GM19324 (cell line): ENCODE data around the gene MIPOL1.
"Not testable (repeated sequence)": the region's sequence is repeated elsewhere in the genome, so short reads cannot be mapped to it uniquely, and the experiment has no call there.

Source experiments
- ATAC-seq: cut with Tn5 transposase; IDR thresholded peaks from one replicate; pipeline ENCODE4 v1.9.1; 2021; ENCODE audit warnings: mild to moderate bottlenecking, moderate library complexity; ENCODE audit not compliant: unreplicated experiment, low FRiP score

MIPOL1 gene

GRCh38 chr14:37186865-37187264 is 10.9 kb upstream of the MIPOL1 start:
- ATAC-seq: no peak

- ATAC-seq: no peak
Measured at GRCh38 chr14:37187294-37187693, 10.4 kb upstream of the MIPOL1 start.

GRCh38 chr14:37187840-37188577 is 9.7 kb upstream of the MIPOL1 start:
- not testable (repeated sequence) for ATAC-seq

- not testable (repeated sequence) for ATAC-seq
Measured at GRCh38 chr14:37189733-37190132, 8.0 kb upstream of the MIPOL1 start.

- no peak for ATAC-seq
Measured at GRCh38 chr14:37194698-37195097, 3.0 kb upstream of the MIPOL1 start.

- no peak for ATAC-seq
Measured at GRCh38 chr14:37195327-37195726, 2.4 kb upstream of the MIPOL1 start.

- ATAC-seq: no peak
Measured at GRCh38 chr14:37196604-37197420, 925 bp upstream of the MIPOL1 start.

- no peak for ATAC-seq
Measured at GRCh38 chr14:37198273-37198598, 499 bp downstream of the MIPOL1 start.

- ATAC-seq: no peak
Measured at GRCh38 chr14:37198907-37199306, 1.2 kb downstream of the MIPOL1 start.

GRCh38 chr14:37201724-37202123 is 4.0 kb downstream of the MIPOL1 start:
- no peak for ATAC-seq

GRCh38 chr14:37202265-37202664 is 4.5 kb downstream of the MIPOL1 start:
- ATAC-seq: no peak

GRCh38 chr14:37202812-37203211 is 5.1 kb downstream of the MIPOL1 start:
- no peak for ATAC-seq

GRCh38 chr14:37203423-37203822 is 5.7 kb downstream of the MIPOL1 start:
- no peak for ATAC-seq

- ATAC-seq: not testable (repeated sequence)
Measured at GRCh38 chr14:37205623-37206605, 8.2 kb downstream of the MIPOL1 start.

- not testable (repeated sequence) for ATAC-seq
Measured at GRCh38 chr14:37209617-37210016, 11.9 kb downstream of the MIPOL1 start.

GRCh38 chr14:37210448-37210847 is 12.7 kb downstream of the MIPOL1 start:
- ATAC-seq: no peak

GRCh38 chr14:37213016-37213415 is 15.3 kb downstream of the MIPOL1 start:
- ATAC-seq: no peak

- no peak for ATAC-seq
Measured at GRCh38 chr14:37215345-37215744, 17.6 kb downstream of the MIPOL1 start.

GRCh38 chr14:37221073-37221472 is 23.3 kb downstream of the MIPOL1 start:
- ATAC-seq: no peak

- ATAC-seq: no peak
Measured at GRCh38 chr14:37223947-37224474, 26.3 kb downstream of the MIPOL1 start.
